PC-9 (cell line): Measurements from ENCODE around the gene SELENON. TPM values are rescaled to one million over a fixed set of nuclear protein-coding genes. Genes with fewer than 3 reads are reported as not detected.

Source experiments
- BruUV-seq: library from RNA; stranded (reverse); fragments of 400-500 nt; replicated peaks from 2 replicates; lab custom pipeline; 2021; lab: Mats Ljungman, UMichigan
- CTCF ChIA-PET: fragments of 300-600 bp; sonication (Branson Sonifier 250); formaldehyde crosslinking; loops from one replicate; lab custom pipeline; 2022; ENCODE audit warnings: antibody characterized with exemption; lab: Charles Lee
- POLR2A ChIA-PET: fragments of 300-600 bp; sonication (Branson Sonifier 250); formaldehyde crosslinking; loops from one replicate; lab custom pipeline; 2022; ENCODE audit warnings: antibody characterized with exemption; ENCODE audit not compliant: unreplicated experiment; lab: Charles Lee
- DNase-seq, 2 experiments: peaks; one replicate each; pipeline versions ENCODE4 v3.0.0 to v3.0.0-alpha.2; 2015 to 2022; ENCODE audit warnings: mixed read lengths in 1 of 2
- H2AFZ ChIP-seq: fragments of 200-600 bp; sonication (generic); 2 replicates; pipeline ENCODE4 v1.8.1; 2017; ENCODE audit warnings: antibody characterized with exemption
- H3F3A ChIP-seq: fragments of 200-600 bp; sonication (generic); 2 replicates; pipeline ENCODE4 v1.8.1; 2017; ENCODE audit warnings: antibody characterized with exemption, mild to moderate bottlenecking, low read depth; ENCODE audit not compliant: insufficient read depth
- H3K27ac ChIP-seq: fragments of 200-600 bp; sonication (generic); 2 replicates; pipeline ENCODE4 v1.6.1; 2016; ENCODE audit warnings: mixed run types
- H3K27me3 ChIP-seq: fragments of 200-600 bp; sonication (generic); 2 replicates; pipeline ENCODE4 v1.6.1; 2016; ENCODE audit warnings: low read depth, mixed run types; ENCODE audit not compliant: insufficient read depth
- H3K36me3 ChIP-seq: fragments of 200-600 bp; sonication (generic); 2 replicates; pipeline ENCODE4 v1.6.1; 2016; ENCODE audit warnings: low read depth, mixed run types
- H3K4me1 ChIP-seq: fragments of 200-600 bp; sonication (generic); replicated peaks from 2 replicates; pipeline ENCODE4 v1.6.1; 2016; ENCODE audit warnings: mixed run types; ENCODE audit not compliant: insufficient read depth
- H3K4me2 ChIP-seq: fragments of 200-600 bp; sonication (generic); 2 replicates; pipeline ENCODE4 v1.6.1; 2017; ENCODE audit warnings: mixed run types
- H3K4me3 ChIP-seq: fragments of 200-600 bp; sonication (generic); 2 replicates; pipeline ENCODE4 v1.6.1; 2016; ENCODE audit warnings: mixed run types
- H3K79me2 ChIP-seq: fragments of 200-600 bp; sonication (generic); 2 replicates; pipeline ENCODE4 v1.6.1; 2017; ENCODE audit warnings: low read depth, mixed run types
- H3K9me2 ChIP-seq: fragments of 200-600 bp; sonication (generic); 2 replicates; pipeline ENCODE4 v1.8.1; 2017; ENCODE audit warnings: mild to moderate bottlenecking; ENCODE audit not compliant: insufficient read depth
- H3K9me3 ChIP-seq: fragments of 200-600 bp; sonication (generic); 2 replicates; pipeline ENCODE4 v1.8.1; 2016; ENCODE audit warnings: low read depth; ENCODE audit not compliant: insufficient read depth
- H4K20me1 ChIP-seq: fragments of 200-600 bp; sonication (generic); 2 replicates; pipeline ENCODE4 v1.8.1; 2017; ENCODE audit not compliant: insufficient read depth
- CTCF ChIP-seq: fragments of 200-600 bp; sonication (generic); conservative IDR thresholded peaks from 2 replicates; pipeline ENCODE4 v1.6.1; 2017; ENCODE audit warnings: mixed run types, antibody characterized with exemption, mild to moderate bottlenecking, moderate library complexity
- EZH2 ChIP-seq: fragments of 200-600 bp; sonication (generic); IDR thresholded peaks from 2 replicates; pipeline ENCODE4 v1.8.0; 2017; ENCODE audit warnings: antibody characterized with exemption, low read depth
- intact Hi-C: fragments of 100-400 bp; cut with micrococcal nuclease; formaldehyde crosslinking; loops from one replicate; pipeline ENCODE4 v1.10.0; 2022; ENCODE audit not compliant: unreplicated experiment
- total RNA-seq: library from RNA; stranded (reverse); gene quantifications from 2 replicates; pipeline ENCODE4 v1.2.3, GENCODE V29; 2021

SELENON gene
- total RNA-seq, 1 experiment from 2014 or later, result 44.3 TPM

- POLR2A ChIA-PET, result no interaction called here
Observed at GRCh38 chr1:25809929-25810328, 9.9 kb downstream of the SELENON start.

DNA sequence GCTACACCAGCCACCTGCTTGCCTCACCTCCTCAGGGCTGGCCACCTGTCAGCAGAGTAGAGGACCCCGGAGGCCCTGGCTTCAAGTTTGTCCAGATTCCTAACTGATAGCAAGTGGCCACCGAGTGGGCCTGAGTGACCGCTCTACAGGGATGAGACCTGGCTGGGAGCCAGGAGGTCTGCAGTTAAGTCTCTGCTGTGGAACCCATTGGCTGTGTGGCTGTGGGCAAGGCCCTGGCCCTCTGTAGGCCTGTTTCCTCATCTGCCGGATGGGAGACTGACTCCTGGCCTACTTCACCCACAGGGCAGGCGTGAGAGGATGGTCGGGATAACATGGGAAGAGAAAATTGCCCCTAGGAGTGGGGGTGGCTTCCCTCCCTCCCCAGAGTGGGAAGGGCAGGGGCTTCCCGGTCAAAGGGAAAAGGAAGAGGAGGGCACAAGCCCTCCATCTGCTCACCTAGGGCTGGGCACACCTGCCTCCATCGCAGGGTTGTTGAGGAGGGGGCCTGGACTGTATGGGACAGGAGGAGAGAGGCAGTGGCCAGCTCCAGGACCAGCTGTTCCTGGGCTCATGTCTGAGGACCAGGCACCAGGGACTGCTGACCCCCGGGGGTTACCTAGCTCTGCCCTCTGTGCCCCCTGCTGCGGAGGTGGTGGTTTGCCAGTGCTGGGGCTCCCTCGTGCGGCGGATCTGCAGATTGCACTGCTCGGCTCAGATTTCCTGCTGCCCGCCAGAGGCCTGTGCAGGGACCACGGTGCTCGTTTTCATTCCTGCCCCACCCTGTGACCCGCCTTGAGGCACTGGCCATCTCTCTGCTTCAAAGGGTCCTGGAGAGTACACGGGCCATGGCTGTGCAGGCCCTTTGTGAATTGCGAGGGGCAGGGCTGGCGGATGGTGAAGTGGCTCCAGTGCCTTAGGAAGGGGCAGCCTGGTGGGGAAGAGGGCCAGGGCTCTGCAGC lies 10.6 kb downstream of the SELENON start:
- Histone ChIP-seq H3K36me3 (no peaks in the 10 kb centered on the region), H3K4me2 (no peak overlapping the region), H4K20me1 (no peaks in the 10 kb centered on the region), H3K4me1 (no peaks in the 10 kb centered on the region), H3K4me3 (no peak overlapping the region), H2AFZ (no peak overlapping the region), H3K27ac (no peak overlapping the region), H3K79me2 (no peaks in the 10 kb centered on the region), H3K9me3 (no peaks in the 10 kb centered on the region), H3K9me2 (no peaks in the 10 kb centered on the region), H3F3A (no peaks in the 10 kb centered on the region), H3K27me3 (no peaks in the 10 kb centered on the region)
- TF ChIP-seq CTCF, result peak; percentile 89
- no peak for TF ChIP-seq EZH2
- POLR2A ChIA-PET, result interaction anchor here (0.6 kb wide), 1 partner anchor 54 kb away, joined by 4 read pairs; no protein-coding TSS in a partner anchor
- BruUV-seq, result no TSS peak
- peak in 1 of 2 experiments; percentile 71 for DNase-seq
- CTCF ChIA-PET, result no interaction called here
- intact Hi-C loops, result loop anchor here (2.0 to 10.0 kb wide), 3 partner anchors 202 to 566 kb away; partner anchors contain the start of gene RSRP1

More at GRCh38 chr1:25809929-25810328, 9.9 kb downstream of the SELENON start:
- no peaks in the 10 kb centered on the region for H3K9me2 ChIP-seq
- no peak overlapping the region for H2AFZ ChIP-seq
- intact Hi-C loops, result loop anchor here (2.0 to 10.0 kb wide), 3 partner anchors 201 to 565 kb away; partner anchors contain the start of gene RSRP1
- H3K27ac ChIP-seq, result no peak overlapping the region
- no peaks in the 10 kb centered on the region for H3K4me1 ChIP-seq
- no peak for TF ChIP-seq CTCF
- TF ChIP-seq EZH2, result no peak
- DNase-seq, result no peak
- no peaks in the 10 kb centered on the region for H3K9me3 ChIP-seq
- CTCF ChIA-PET, result interaction anchor here (0.6 kb wide), 1 partner anchor 422 kb away, joined by 5 read pairs; no protein-coding TSS in a partner anchor
- no peaks in the 10 kb centered on the region for H3K27me3 ChIP-seq
- no peak overlapping the region for H3K4me2 ChIP-seq
- H4K20me1 ChIP-seq, result no peaks in the 10 kb centered on the region
- H3K36me3 ChIP-seq, result no peaks in the 10 kb centered on the region
- H3F3A ChIP-seq, result no peaks in the 10 kb centered on the region
- no TSS peak for BruUV-seq
- no peak overlapping the region for H3K4me3 ChIP-seq
- no peaks in the 10 kb centered on the region for H3K79me2 ChIP-seq

DNA sequence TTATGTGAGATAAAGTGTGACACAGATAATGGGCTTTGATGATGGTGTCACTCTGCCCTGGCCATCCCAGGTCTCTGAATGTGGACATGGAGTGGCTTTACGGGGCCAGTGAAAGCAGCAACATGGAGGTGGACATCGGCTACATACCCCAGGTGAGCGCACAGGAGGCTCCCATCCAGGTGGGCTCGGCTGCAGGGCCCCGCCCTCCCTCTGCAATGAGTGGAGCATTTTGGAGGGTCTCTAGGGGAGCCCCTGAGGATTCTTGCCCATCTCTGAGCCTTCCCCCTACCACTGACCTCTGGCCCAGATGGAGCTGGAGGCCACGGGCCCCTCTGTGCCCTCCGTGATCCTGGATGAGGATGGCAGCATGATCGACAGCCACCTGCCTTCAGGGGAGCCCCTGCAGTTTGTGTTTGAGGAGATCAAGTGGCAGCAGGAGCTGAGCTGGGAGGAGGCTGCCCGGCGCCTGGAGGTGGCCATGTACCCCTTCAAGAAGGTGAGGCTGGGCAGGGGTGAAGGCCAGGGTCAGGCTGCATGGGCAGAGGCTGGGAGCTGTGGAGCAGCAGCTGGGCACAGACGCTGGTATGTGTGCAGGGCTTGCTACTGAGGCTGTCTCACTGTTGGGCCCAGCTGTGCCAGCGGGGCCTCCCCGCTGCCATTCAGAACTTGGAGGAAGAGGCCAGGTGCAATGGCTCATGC lies 11.5 kb downstream of the SELENON start:
- Histone ChIP-seq H3K79me2 (no peaks in the 10 kb centered on the region), H4K20me1 (no peaks in the 10 kb centered on the region), H3K27ac (no peak overlapping the region), H3K4me2 (no peak overlapping the region), H3K36me3 (no peaks in the 10 kb centered on the region), H3K9me2 (no peaks in the 10 kb centered on the region), H3K4me1 (no peaks in the 10 kb centered on the region), H2AFZ (no peak overlapping the region), H3K27me3 (no peaks in the 10 kb centered on the region), H3F3A (no peaks in the 10 kb centered on the region), H3K4me3 (no peak overlapping the region), H3K9me3 (no peaks in the 10 kb centered on the region)
- CTCF ChIA-PET, result no interaction called here
- no peak for DNase-seq
- TF ChIP-seq EZH2 (no peak), CTCF (no peak)
- intact Hi-C loops, result loop anchor here (2.0 to 10.0 kb wide), 3 partner anchors 203 to 567 kb away; partner anchors contain the start of gene RSRP1
- POLR2A ChIA-PET, result interaction anchor here (0.6 kb wide), 1 partner anchor 53 kb away, joined by 4 read pairs; no protein-coding TSS in a partner anchor
- no TSS peak for BruUV-seq
